PC-3 (cell line): Measurements from ENCODE around the gene HSF2.

Experiments
- CTCF ChIP-seq: fragments of 300-600 bp; sonication (generic); conservative IDR thresholded peaks from 2 replicates; pipeline ENCODE4 v1.5.1; 2017; ENCODE audit warnings: antibody characterized with exemption, low read depth, mild to moderate bottlenecking, low read length
- EZH2 ChIP-seq: fragments of 300-600 bp; sonication (generic); IDR thresholded peaks from one replicate; pipeline ENCODE4 v1.6.1; 2017; ENCODE audit warnings: antibody characterized with exemption, mild to moderate bottlenecking, low read length; ENCODE audit not compliant: unreplicated experiment
- EZH2phosphoT487 ChIP-seq: fragments of 300-600 bp; sonication (generic); IDR thresholded peaks from 2 replicates; pipeline ENCODE4 v1.6.1; 2018; ENCODE audit warnings: mild to moderate bottlenecking, antibody characterized with exemption, low read length, borderline replicate concordance

- TF ChIP-seq CTCF (no peak), EZH2phosphoT487 (no peak), EZH2 (no peak)
Observed at GRCh38 chr6:122401104-122401503, 1.7 kb downstream of the HSF2 start.
